Measurements from ENCODE around the gene RNASE2.
"Not testable (repeated sequence)": the region's sequence is repeated elsewhere in the genome, so short reads cannot be mapped to it uniquely, and the experiment has no call there.

The RNASE2 gene

GRCh38 chr14:20976291-20976690 is 21.0 kb downstream of the RNASE2 start:
- H3K4me3 ChIP-seq (ENCODE audit: low read depth, low read length) = no peak overlapping the region
- TF ChIP-seq CTCF (IDR thresholded peaks at IDR 0.05; ENCODE audit: borderline replicate concordance, insufficient read depth, low read depth, low read length) = no peak

GRCh38 chr14:20978687-20979086 is 23.4 kb downstream of the RNASE2 start:
- H3K4me3 ChIP-seq (ENCODE audit: low read depth, low read length) = no peak overlapping the region
- no peak for TF ChIP-seq CTCF (IDR thresholded peaks at IDR 0.05; ENCODE audit: borderline replicate concordance, insufficient read depth, low read depth, low read length)

- TF ChIP-seq CTCF (IDR thresholded peaks at IDR 0.05; ENCODE audit: borderline replicate concordance, insufficient read depth, low read depth, low read length) = no peak
- no peak overlapping the region for H3K4me3 ChIP-seq (ENCODE audit: low read depth, low read length)
These were observed 25.6 kb downstream of the RNASE2 start for GRCh38 chr14:20980906-20981305.

GRCh38 chr14:20982646-20983369 is 27.5 kb downstream of the RNASE2 start:
- H3K4me3 ChIP-seq (ENCODE audit: low read depth, low read length) = no peak overlapping the region
- no peak for TF ChIP-seq CTCF (IDR thresholded peaks at IDR 0.05; ENCODE audit: borderline replicate concordance, insufficient read depth, low read depth, low read length)

GRCh38 chr14:20985650-20986049 is 30.4 kb downstream of the RNASE2 start:
- H3K4me3 ChIP-seq (ENCODE audit: low read depth, low read length) = not testable (repeated sequence)

- no peak overlapping the region for H3K4me3 ChIP-seq (ENCODE audit: low read depth, low read length)
- TF ChIP-seq CTCF (IDR thresholded peaks at IDR 0.05; ENCODE audit: borderline replicate concordance, insufficient read depth, low read depth, low read length) = no peak
These were observed 31.5 kb downstream of the RNASE2 start for GRCh38 chr14:20986811-20987210.

- no peak overlapping the region for H3K4me3 ChIP-seq (ENCODE audit: low read depth, low read length)
- TF ChIP-seq CTCF (IDR thresholded peaks at IDR 0.05; ENCODE audit: borderline replicate concordance, insufficient read depth, low read depth, low read length) = no peak
These were observed 33.6 kb downstream of the RNASE2 start for GRCh38 chr14:20988717-20989470.
